ENCODE data around the gene SLC16A2.

GRCh38 chrX:74511704-74512103 lies 90.4 kb downstream of the SLC16A2 start:
- TF ChIP-seq ZNF274 (IDR thresholded peaks at IDR 0.05; ENCODE audit: low read depth, low read length) (no peak), SUZ12 (IDR thresholded peaks at IDR 0.05; ENCODE audit: extremely low read depth, insufficient read depth, insufficient read length) (no peak), YY1 (IDR thresholded peaks at IDR 0.05; ENCODE audit: insufficient read depth, insufficient read length) (no peak)
